HuH-7 (cell line): Measurements from ENCODE around the gene ANKRD39.
A peak's percentile ranks its signal among the peaks of the same experiment; 100 is the strongest.

ENCODE experiments used
- DNase-seq: peaks from one replicate; pipeline ENCODE4 v3.0.0; 2011; ENCODE audit warnings: low spot score

Gene ANKRD39

GRCh38 chr2:96853321-96853720 lies 4.5 kb downstream of the ANKRD39 start:
- no peak for DNase-seq

- no peak for DNase-seq
Observed at GRCh38 chr2:96852667-96853066, 5.1 kb downstream of the ANKRD39 start.

- no peak for DNase-seq
Observed at GRCh38 chr2:96848264-96848663, 9.6 kb downstream of the ANKRD39 start.

- no peak for DNase-seq
Observed at GRCh38 chr2:96847586-96847985, 10.2 kb downstream of the ANKRD39 start.

GRCh38 chr2:96846825-96847224 lies 11.0 kb downstream of the ANKRD39 start:
- no peak for DNase-seq

GRCh38 chr2:96844405-96844808 lies 13.4 kb downstream of the ANKRD39 start:
- no peak for DNase-seq

GRCh38 chr2:96843538-96844268 lies 14.1 kb downstream of the ANKRD39 start, which contains the start of gene ANKRD23:
Gene ANKRD23, minus strand, starts transcription at chr2:96844021. Its CDS starts 29 bp downstream, at chr2:96843992.
- no peak for DNase-seq

- no peak for DNase-seq
Observed at GRCh38 chr2:96842600-96842999, 15.2 kb downstream of the ANKRD39 start.

GRCh38 chr2:96841701-96842495 lies 15.9 kb downstream of the ANKRD39 start:
- no peak for DNase-seq

- no peak for DNase-seq
Observed at GRCh38 chr2:96839875-96840850, 17.7 kb downstream of the ANKRD39 start.

GRCh38 chr2:96839293-96839874 lies 18.4 kb downstream of the ANKRD39 start:
- no peak for DNase-seq

GRCh38 chr2:96838345-96839292 lies 19.2 kb downstream of the ANKRD39 start:
- DNase-seq = no peak

- DNase-seq = no peak
Observed at GRCh38 chr2:96837575-96837974, 20.2 kb downstream of the ANKRD39 start.

- no peak for DNase-seq
Observed at GRCh38 chr2:96835830-96836229, 22.0 kb downstream of the ANKRD39 start.

- DNase-seq = peak; percentile 46
Observed at GRCh38 chr2:96832754-96833507, 24.9 kb downstream of the ANKRD39 start.

GRCh38 chr2:96832408-96832753 lies 25.4 kb downstream of the ANKRD39 start:
- no peak for DNase-seq

- no peak for DNase-seq
Observed at GRCh38 chr2:96831679-96832078, 26.1 kb downstream of the ANKRD39 start.

- DNase-seq = no peak
Observed at GRCh38 chr2:96830044-96830562, 27.7 kb downstream of the ANKRD39 start.

- DNase-seq = no peak
Observed at GRCh38 chr2:96828874-96829273, 28.9 kb downstream of the ANKRD39 start.

GRCh38 chr2:96828436-96828835 lies 29.4 kb downstream of the ANKRD39 start:
- DNase-seq = no peak
